Measurements from ENCODE around the gene ALG14.

The ALG14 gene

GRCh38 chr1:95072117-95072516 is 634 bp downstream of the ALG14 start:
- DNase-seq (ENCODE audit: insufficient read length, low spot score): no peak
- FAIRE-seq: peak; percentile 54

GRCh38 chr1:95071539-95071938 is 1.2 kb downstream of the ALG14 start:
- DNase-seq (ENCODE audit: insufficient read length, low spot score) (no peak), FAIRE-seq (no peak)
- TF ChIP-seq POU2F2 (IDR thresholded peaks at IDR 0.05; ENCODE audit: low read depth, low read length) (no peak), SPI1 (IDR thresholded peaks at IDR 0.05; ENCODE audit: low read depth, low read length) (no peak)

More at GRCh38 chr1:95072117-95072516, 634 bp downstream of the ALG14 start:
- TF ChIP-seq PAX5 (IDR thresholded peaks at IDR 0.05; ENCODE audit: insufficient read depth, low read length, severe bottlenecking): no peak
- TF ChIP-seq SPI1 (IDR thresholded peaks at IDR 0.05; ENCODE audit: low read depth, low read length): no peak
- TF ChIP-seq TAF1 (IDR thresholded peaks at IDR 0.05; ENCODE audit: low read depth, low read length): no peak
- no peak for TF ChIP-seq POLR2AphosphoS5 (IDR thresholded peaks at IDR 0.05; ENCODE audit: low read depth, low read length)
- no peak for TF ChIP-seq POLR2A (IDR thresholded peaks at IDR 0.05; ENCODE audit: low read depth, low read length)
- TF ChIP-seq POU2F2 (IDR thresholded peaks at IDR 0.05; ENCODE audit: low read depth, low read length): no peak

- TF ChIP-seq PAX5 (IDR thresholded peaks at IDR 0.05; ENCODE audit: insufficient read depth, low read length, severe bottlenecking) (no peak), POLR2AphosphoS5 (IDR thresholded peaks at IDR 0.05; ENCODE audit: low read depth, low read length) (no peak), TAF1 (IDR thresholded peaks at IDR 0.05; ENCODE audit: low read depth, low read length) (no peak), SPI1 (IDR thresholded peaks at IDR 0.05; ENCODE audit: low read depth, low read length) (no peak), POLR2A (IDR thresholded peaks at IDR 0.05; ENCODE audit: low read depth, low read length) (no peak), POU2F2 (IDR thresholded peaks at IDR 0.05; ENCODE audit: low read depth, low read length) (no peak)
- DNase-seq (ENCODE audit: insufficient read length, low spot score) (no peak), FAIRE-seq (no peak)
Measured at GRCh38 chr1:95069710-95070093, 3.0 kb downstream of the ALG14 start.

- TF ChIP-seq POLR2A (IDR thresholded peaks at IDR 0.05; ENCODE audit: low read depth, low read length): no peak
- TF ChIP-seq PAX5 (IDR thresholded peaks at IDR 0.05; ENCODE audit: insufficient read depth, low read length, severe bottlenecking): no peak
- TF ChIP-seq POU2F2 (IDR thresholded peaks at IDR 0.05; ENCODE audit: low read depth, low read length): no peak
- TF ChIP-seq TAF1 (IDR thresholded peaks at IDR 0.05; ENCODE audit: low read depth, low read length): no peak
- TF ChIP-seq POLR2AphosphoS5 (IDR thresholded peaks at IDR 0.05; ENCODE audit: low read depth, low read length): no peak
- TF ChIP-seq SPI1 (IDR thresholded peaks at IDR 0.05; ENCODE audit: low read depth, low read length): no peak
- FAIRE-seq (no peak), DNase-seq (ENCODE audit: insufficient read length, low spot score) (no peak)
Measured at GRCh38 chr1:95068956-95069709, 3.6 kb downstream of the ALG14 start.

- TF ChIP-seq POU2F2 (IDR thresholded peaks at IDR 0.05; ENCODE audit: low read depth, low read length): no peak
- TF ChIP-seq POLR2A (IDR thresholded peaks at IDR 0.05; ENCODE audit: low read depth, low read length): no peak
- TF ChIP-seq SPI1 (IDR thresholded peaks at IDR 0.05; ENCODE audit: low read depth, low read length): no peak
- no peak for TF ChIP-seq PAX5 (IDR thresholded peaks at IDR 0.05; ENCODE audit: insufficient read depth, low read length, severe bottlenecking)
- no peak for TF ChIP-seq TAF1 (IDR thresholded peaks at IDR 0.05; ENCODE audit: low read depth, low read length)
- TF ChIP-seq POLR2AphosphoS5 (IDR thresholded peaks at IDR 0.05; ENCODE audit: low read depth, low read length): no peak
- FAIRE-seq (peak; percentile 28), DNase-seq (ENCODE audit: insufficient read length, low spot score) (no peak)
Measured at GRCh38 chr1:95067568-95067967, 5.2 kb downstream of the ALG14 start.

GRCh38 chr1:95067062-95067461 is 5.7 kb downstream of the ALG14 start:
- DNase-seq (ENCODE audit: insufficient read length, low spot score) (no peak), FAIRE-seq (no peak)
- no peak for TF ChIP-seq SPI1 (IDR thresholded peaks at IDR 0.05; ENCODE audit: low read depth, low read length)
- no peak for TF ChIP-seq TAF1 (IDR thresholded peaks at IDR 0.05; ENCODE audit: low read depth, low read length)

GRCh38 chr1:95061445-95062006 is 11.2 kb downstream of the ALG14 start:
- TF ChIP-seq TAF1 (IDR thresholded peaks at IDR 0.05; ENCODE audit: low read depth, low read length) (no peak), POLR2AphosphoS5 (IDR thresholded peaks at IDR 0.05; ENCODE audit: low read depth, low read length) (no peak)
- FAIRE-seq: peak; percentile 28
- DNase-seq (ENCODE audit: insufficient read length, low spot score): no peak

- FAIRE-seq: no peak
- TF ChIP-seq POLR2A (IDR thresholded peaks at IDR 0.05; ENCODE audit: low read depth, low read length): no peak
- TF ChIP-seq PAX5 (IDR thresholded peaks at IDR 0.05; ENCODE audit: insufficient read depth, low read length, severe bottlenecking): no peak
- TF ChIP-seq POLR2AphosphoS5 (IDR thresholded peaks at IDR 0.05; ENCODE audit: low read depth, low read length): no peak
- TF ChIP-seq SPI1 (IDR thresholded peaks at IDR 0.05; ENCODE audit: low read depth, low read length): no peak
- TF ChIP-seq TAF1 (IDR thresholded peaks at IDR 0.05; ENCODE audit: low read depth, low read length): no peak
- TF ChIP-seq POU2F2 (IDR thresholded peaks at IDR 0.05; ENCODE audit: low read depth, low read length): no peak
- no peak for DNase-seq (ENCODE audit: insufficient read length, low spot score)
Measured at GRCh38 chr1:95058974-95059373, 13.8 kb downstream of the ALG14 start.

GRCh38 chr1:95057351-95057750 is 15.4 kb downstream of the ALG14 start:
- TF ChIP-seq PAX5 (IDR thresholded peaks at IDR 0.05; ENCODE audit: insufficient read depth, low read length, severe bottlenecking) (no peak), POLR2AphosphoS5 (IDR thresholded peaks at IDR 0.05; ENCODE audit: low read depth, low read length) (no peak), SPI1 (IDR thresholded peaks at IDR 0.05; ENCODE audit: low read depth, low read length) (no peak), POU2F2 (IDR thresholded peaks at IDR 0.05; ENCODE audit: low read depth, low read length) (no peak), TAF1 (IDR thresholded peaks at IDR 0.05; ENCODE audit: low read depth, low read length) (no peak)
- DNase-seq (ENCODE audit: insufficient read length, low spot score) (no peak), FAIRE-seq (no peak)

- FAIRE-seq (no peak), DNase-seq (ENCODE audit: insufficient read length, low spot score) (no peak)
- TF ChIP-seq POU2F2 (IDR thresholded peaks at IDR 0.05; ENCODE audit: low read depth, low read length) (no peak), TAF1 (IDR thresholded peaks at IDR 0.05; ENCODE audit: low read depth, low read length) (no peak), POLR2A (IDR thresholded peaks at IDR 0.05; ENCODE audit: low read depth, low read length) (no peak), PAX5 (IDR thresholded peaks at IDR 0.05; ENCODE audit: insufficient read depth, low read length, severe bottlenecking) (no peak), POLR2AphosphoS5 (IDR thresholded peaks at IDR 0.05; ENCODE audit: low read depth, low read length) (no peak), SPI1 (IDR thresholded peaks at IDR 0.05; ENCODE audit: low read depth, low read length) (no peak)
Measured at GRCh38 chr1:95049935-95050334, 22.8 kb downstream of the ALG14 start.

Measured in GM12891 (cell line).